TTC549 (cell line): ENCODE results near the gene MYMX.
"Not testable (repeated sequence)": the region's sequence is repeated elsewhere in the genome, so short reads cannot be mapped to it uniquely, and the experiment has no call there.

ENCODE experiments used
- FAIRE-seq: peaks from 2 replicates; lab custom pipeline; 2012; peaks lifted over from hg19 to GRCh38; lab: Jason Lieb, UNC

MYMX gene

DNA sequence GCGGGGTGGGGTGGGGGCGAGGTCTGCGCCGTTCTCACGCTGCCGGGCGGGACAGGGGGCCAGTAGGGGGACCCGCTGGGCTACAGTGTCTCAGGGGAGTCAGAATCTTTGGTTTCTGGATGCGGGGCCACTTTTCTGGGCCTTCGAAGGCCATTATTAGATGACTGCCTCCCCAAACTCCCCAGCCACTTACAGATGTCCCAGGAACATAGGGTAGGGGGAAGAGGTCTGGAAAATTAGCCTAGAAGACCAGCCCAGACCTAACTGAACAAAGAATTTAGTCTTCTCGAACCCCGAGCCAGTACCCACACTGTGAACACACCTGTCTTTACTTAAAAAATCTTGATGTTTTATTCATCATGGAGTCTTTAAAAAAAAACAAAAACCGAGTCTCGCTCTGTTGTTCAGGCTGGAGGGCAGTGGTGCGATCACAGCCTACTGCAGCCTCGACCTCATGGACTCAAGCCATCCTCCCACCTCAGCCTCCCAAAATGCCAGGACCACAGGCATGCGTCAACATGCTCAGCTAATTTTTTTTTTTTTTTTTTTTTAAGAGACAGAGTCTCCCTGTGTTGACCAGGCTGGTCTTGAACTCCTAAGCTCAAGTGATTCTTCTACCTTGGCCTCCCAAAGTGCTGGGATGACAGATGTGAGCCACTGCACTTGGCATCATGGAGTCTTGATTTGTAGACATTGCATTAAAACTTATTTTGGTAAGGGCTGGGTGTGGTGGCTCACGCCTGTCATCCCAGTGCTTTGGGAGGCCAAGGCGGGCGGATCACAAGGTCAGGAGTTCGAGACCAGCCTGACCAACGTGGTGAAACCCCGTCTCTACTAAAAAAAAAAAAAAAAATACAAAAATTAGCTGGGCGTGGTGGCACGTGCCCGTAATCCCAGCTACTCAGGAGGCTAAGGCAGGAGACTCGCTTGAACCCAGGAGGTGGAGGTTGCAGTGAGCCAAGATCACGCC is 3.4 kb downstream of the MYMX start:
- no peak for FAIRE-seq

DNA sequence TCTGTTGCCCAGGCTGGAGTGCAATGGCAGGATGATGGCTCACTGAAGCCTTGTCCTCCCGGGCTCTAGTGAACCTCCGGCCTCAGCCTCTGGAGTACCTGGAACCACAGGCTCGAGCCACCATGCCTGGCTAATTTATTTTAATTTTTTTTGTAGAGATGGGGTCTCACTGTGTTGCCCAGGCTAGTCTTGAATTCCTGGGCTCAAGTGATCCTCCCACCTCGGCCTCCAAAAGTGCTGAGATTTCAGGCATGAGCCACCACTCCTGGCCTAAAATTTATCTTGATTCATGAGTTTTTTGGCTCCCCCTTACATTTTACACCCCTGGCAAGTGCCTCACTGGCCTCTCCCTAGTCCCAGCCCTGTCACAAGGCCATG is 4.2 kb downstream of the MYMX start:
- FAIRE-seq, result no peak

DNA sequence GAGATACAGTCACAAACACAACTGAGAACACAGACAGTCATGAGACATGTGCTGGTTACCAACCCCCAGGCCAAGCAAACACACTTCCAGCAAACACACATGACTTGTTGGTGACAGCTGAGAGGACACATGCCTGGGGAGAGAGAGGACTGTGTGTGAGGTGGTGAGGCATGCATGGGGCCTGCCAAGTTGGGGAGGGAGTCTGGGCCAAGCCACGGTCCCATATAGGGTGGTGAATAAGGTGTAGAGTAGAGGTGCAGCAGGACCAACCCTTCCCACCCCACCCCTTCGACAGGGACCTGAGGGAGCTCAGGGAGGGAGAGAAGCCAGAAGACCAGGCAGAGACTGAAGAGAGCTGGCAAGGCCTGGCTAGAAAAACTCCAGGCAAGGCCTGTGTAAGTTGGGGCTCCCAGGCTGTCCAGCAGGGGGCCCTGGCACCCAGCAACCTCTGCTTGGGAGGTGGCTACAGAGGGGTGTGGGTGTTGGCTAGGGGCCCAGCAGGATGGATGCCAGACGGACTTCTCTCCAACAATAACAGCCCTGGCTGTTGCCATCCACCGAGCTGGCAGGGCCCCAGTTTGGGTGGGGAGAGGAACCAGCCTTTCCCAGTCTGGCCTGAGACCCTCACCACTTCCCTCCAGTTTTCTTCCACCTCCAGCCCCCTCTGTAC is 4.7 kb downstream of the MYMX start:
- FAIRE-seq, result no peak

DNA sequence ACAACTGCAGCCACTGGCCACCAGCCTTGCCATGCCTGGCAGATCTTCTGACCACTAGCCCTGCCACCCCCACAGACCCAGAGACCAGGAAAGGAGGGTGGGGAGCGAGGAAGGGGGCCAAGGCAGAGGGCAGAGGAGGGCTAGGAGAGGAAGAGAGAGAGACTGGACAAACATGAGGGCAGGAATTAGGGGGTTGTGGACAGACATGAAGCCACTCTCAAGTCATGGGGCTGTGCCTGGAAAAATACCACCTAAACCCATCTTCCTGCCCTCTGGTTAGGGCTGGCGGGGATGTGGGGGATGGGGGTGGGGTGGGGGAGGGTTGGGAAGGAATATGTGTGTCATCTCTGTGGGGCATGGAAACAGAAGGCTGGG is 5.2 kb downstream of the MYMX start:
- no peak for FAIRE-seq

DNA sequence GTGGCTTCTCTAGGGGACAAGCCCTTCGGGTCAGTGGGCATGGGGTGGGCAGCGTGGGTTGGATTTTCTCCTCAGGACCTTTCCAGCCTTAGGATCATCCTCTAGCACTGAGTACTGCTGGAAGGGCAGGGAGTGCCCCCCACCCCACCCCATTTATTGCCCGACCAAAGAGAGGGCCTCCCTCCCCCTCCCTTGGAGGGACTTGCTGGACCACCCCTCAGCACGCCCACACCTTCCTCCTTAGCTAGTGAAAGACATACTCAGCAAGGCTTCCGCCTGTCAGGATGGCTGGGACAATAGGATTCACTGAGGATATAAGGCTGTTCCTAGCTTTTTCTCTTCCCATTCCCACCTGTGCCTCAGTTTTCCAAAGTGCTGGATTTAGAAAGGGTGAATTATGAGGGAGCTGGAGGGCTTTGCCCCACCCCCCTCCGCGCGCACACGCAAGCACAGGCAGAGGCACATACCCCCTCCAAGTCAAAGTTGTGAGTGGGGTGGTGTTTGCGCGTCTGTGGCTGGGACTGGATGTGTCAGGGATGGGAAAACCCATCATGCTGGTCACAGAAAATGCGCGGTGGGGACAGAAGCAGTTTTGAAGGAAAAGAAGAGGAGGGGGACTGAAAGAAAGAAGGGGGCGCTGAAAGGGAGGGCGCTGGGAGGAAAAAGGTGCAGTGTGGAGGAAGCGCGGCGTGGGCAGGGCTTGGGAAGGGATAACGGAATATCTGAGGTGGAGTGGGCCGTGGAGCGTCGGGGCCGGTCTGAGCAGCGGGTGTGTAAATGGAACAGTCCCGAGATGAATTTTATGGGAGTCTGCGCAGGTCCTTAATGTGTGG is 6.0 kb downstream of the MYMX start:
- FAIRE-seq, result no peak

DNA sequence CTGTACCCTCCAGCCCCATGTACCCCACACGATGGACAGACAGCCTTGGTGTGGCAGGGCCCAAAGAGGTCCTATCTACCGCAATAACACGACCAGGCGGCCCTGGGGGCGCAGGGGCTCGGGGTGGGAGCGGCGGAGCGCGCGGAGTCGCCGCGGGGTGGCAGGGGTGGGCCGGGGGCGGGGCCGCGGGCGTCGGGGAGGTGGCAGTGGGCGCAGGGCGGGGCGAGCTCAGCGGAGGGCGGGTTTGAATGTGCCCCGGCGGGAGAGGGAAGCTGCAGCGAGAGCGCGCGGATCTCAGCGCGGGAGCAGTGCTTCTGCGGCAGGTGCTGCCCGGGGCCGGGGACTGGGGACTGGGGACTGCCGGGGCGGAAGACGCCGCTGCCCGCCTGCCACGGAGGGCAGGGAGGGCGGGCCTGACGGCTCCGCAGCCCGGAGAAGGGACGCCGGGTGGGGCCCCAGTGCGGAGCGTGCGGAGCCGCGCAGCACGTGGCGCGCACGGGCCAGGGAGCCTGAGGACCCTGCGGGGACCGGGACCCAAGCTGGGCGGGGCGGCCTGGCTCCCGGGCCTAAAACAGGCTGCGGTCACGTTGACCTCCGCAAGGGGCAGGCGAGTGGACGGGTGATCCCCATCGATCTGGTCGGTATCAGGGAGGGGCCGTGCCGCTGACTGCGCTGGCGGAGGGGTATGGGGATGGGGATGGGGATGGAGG is 6.7 kb downstream of the MYMX start, which contains the start of gene SLC29A1:
SLC29A1 (plus strand) TSS at position 277 of the 710 bp plus-strand sequence. CDS start 3,719 bp downstream, outside the sequence.
- no peak for FAIRE-seq

DNA sequence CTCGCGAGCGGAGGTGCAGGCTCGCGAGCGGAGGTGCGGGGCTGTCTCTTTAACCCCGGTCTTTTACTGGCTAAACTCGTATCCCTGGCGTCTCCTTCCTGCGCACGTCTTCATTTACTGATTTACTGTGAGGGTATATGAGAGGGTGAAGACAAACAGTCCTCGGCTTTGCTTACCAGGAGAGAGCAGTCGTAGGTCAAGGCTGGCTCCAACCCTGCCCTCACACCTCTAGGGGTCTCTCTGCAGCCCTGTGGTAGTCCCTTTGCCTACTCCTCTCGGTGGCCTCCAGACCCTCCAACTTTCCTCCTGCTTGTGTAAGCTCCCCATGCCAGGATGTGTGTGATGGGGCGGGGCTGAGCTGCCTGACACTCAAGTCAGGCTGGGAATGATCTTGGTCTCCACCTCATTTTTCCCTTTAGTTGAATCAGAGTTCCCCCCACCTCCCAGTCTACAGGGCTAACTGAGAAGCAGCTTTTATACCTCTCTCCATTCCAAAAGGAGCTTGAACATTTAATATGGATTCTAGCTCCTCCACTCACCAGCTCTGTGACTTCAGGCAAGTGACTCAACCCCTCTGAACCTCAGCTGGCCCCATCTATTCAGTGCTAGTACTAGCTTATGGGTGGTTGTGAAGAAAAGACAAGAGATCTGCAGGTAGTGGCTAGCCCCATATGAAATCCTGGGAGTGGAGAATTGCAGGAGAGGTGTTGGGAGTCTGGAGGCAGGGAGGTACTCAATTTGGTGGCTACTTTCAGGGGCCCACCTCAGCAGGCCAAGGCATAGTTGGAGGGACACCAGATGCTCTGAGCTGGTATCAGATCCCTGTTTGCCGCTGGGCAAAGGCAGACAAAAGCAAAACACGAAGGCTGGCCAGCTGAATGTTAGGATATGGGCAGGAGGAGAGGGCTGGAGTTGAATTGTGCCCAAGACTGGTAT is 7.6 kb downstream of the MYMX start:
- no peak for FAIRE-seq

DNA sequence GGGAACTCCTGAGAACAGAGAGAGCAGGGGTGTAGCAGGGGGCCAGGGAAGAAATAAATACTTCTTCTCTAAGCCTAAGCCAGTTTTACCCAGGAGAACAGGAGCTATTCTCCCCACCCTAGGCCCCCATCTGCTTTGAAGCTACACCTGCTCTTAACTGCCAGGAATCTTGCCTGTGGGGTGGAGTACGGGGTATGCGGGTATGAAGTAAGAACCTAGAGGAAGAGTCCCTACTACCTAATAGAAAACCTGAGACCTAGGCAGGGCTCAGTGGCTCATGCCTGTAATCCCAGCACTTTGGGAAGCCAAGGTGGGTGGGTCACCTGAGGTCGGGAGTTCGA is 8.2 kb downstream of the MYMX start:
- FAIRE-seq, result no peak

DNA sequence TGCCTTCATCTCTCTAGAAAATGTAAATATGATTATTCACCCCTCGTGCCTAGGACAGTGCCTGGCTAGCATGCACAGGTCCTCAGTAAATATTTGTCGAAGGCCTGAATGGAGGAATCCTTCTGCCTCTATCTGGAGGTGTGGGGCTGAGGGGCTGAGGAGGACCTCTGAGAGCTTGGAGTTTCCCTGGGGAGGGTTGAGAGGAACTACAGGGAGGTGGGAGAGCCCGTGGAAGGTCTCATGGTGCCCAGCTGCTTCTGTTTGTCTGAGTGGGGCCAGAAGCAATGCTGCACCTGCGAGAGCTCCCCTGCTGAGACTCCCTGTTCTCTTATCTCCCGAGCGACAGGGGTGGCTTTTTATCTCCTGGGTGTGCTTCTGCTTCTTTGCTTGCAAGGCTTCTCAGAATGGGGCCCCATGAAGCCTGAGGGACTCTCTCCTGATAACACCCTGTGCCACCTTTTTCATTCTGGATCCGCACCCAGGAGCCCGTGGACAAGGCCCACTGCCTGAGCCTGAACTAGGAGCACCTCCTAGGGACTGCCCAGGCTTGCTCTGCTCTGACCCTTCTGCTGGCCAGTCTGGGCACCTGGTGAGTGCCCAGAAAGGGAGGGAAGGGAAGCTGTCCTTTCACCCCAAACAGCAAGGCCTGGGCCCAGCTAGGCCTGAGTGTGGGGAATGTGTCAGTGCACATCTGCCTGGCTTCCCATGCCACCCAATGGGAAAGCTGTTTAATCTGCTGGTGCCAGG is 9.0 kb downstream of the MYMX start:
- no peak for FAIRE-seq

DNA sequence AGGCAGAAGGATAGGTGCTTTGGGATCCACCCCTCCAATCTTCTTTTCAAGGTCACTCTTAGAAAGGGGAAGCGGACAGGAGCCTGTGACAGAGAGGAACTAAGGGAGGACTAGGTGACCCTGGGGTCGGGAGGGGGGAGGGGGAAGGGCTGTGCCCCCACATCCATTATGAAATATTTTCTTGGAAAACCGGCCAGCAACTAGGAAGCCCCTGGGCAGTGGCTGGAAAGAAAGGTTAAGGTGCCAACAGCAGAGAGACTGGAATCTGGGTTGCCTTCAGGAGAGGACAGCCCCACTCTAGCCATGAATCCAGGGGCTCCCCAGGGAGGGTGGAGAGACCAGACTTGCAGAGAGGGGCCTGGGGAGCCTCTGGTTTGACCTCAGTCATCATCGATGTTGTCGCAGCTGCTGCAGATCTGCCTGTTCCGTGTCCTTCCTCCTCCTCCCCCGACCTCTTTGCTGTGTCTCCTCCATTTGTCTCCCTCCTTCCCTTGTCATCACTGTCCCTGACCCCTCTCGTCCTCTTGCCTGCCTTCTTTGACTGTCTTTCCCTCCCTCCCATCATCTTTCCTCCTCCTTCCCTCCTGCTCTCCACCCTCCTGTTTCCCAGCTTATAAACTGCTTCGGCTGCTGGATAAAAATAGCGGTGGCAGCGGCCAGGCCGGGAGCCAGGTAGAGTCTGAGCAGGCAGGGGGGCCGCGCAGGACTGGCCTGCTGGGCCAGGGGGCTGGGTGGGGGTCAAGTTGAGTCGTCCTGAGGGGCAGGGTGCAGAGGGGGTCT is 9.8 kb downstream of the MYMX start:
- FAIRE-seq, result no peak

DNA sequence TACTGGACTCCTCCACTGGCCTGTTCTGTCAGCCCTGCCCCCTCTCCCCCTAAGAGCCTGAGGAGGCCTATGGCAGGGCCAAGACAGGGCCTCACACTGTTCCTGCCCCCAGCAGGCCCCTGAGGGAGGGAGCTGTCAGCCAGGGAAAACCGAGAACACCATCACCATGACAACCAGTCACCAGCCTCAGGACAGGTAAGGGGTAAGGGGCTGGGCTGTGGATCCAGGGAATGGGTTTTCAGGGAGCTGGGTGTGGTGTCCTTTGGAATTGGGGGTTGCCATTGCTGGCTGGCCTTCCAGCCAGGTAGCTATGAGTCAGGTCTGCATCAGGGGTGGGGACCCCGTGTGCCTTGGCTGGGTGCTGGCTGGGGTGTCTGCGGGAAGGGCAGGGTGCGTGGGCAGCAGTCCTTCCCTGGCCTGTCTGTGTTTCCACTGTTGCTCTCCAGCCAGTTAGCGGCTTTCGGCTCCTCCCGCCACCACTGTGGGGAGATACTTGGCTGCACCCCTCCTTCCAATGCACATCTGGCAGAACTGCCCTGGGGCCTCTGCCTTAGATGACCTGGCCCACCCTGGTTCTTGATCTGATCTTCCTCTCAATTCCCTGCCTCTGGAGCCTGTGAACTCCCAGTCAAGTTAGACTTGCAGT is 10.5 kb downstream of the MYMX start:
- FAIRE-seq, result no peak

DNA sequence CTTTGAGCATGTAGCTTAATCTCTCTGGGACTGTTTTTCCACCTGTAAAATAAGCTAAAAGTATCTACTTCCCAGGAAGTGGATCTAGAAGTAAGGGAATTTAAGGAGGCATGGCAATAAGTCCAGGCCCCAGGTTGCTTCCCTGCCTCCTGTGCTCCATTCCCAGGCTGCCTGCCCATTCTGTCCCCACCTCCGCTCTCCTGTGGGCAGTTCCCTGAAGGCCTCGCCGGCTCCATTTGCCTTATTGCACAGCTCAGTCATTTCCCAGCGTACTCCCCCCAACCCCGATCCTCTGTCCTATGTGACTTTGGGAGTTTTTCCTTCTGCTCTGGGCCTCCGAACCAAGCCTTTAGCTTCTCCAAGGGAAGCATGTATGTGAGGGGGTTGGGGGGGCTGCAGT is 11.3 kb downstream of the MYMX start:
- FAIRE-seq, result no peak

DNA sequence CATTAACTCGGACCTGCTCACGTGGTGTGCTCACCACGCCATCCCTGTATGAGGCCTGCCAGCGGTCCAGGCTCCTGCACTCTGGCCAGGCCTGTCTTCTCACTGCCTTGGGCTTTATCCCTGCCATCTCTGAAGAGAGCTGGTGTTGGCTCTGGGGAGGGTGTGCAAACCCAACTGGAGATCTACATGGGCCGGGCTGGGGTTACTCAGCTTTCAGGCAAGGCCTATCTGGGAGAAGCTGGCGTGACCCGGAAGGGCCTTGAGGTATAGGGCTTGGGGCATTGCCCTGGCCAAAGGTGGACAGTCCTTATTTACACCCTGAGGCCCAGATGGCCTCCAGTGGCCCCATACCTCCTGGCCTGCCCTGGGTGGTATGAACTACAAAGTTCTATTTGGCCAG is 11.7 kb downstream of the MYMX start:
- FAIRE-seq, result no peak

DNA sequence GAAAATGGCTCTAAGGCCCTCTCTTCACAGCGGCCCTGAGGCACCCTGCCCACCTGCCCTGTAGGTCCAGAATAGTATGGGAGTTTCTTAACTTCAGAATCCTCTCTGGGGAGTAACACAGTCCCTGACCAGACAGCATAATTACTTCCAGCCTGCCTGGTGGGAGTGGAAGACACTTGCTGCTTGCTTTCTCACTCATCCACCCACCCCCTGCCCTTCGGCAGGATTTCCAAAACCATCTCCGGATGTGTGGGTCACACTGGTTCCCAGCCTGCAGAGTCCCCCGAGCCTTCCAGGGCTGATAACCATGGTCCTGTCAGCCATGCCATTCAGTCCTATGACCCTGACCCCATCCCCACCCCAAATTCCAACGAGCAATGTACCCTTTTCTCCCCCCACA is 12.1 kb downstream of the MYMX start:
- no peak for FAIRE-seq

DNA sequence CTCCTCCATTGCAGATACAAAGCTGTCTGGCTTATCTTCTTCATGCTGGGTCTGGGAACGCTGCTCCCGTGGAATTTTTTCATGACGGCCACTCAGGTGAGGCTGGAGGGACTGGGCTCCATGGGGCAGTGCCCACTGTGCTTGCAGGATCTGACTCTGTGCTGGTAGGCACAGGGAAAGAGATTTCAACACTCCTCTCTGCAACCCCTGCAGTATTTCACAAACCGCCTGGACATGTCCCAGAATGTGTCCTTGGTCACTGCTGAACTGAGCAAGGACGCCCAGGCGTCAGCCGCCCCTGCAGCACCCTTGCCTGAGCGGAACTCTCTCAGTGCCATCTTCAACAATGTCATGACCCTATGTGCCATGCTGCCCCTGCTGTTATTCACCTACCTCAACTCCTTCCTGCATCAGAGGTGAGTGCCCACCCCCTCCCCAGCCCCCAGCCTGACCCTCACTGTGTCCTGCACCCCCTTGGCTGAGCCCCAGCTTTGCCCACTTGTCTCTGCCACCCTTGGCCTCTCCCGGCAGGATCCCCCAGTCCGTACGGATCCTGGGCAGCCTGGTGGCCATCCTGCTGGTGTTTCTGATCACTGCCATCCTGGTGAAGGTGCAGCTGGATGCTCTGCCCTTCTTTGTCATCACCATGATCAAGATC is 12.8 kb downstream of the MYMX start:
- no peak for FAIRE-seq

DNA sequence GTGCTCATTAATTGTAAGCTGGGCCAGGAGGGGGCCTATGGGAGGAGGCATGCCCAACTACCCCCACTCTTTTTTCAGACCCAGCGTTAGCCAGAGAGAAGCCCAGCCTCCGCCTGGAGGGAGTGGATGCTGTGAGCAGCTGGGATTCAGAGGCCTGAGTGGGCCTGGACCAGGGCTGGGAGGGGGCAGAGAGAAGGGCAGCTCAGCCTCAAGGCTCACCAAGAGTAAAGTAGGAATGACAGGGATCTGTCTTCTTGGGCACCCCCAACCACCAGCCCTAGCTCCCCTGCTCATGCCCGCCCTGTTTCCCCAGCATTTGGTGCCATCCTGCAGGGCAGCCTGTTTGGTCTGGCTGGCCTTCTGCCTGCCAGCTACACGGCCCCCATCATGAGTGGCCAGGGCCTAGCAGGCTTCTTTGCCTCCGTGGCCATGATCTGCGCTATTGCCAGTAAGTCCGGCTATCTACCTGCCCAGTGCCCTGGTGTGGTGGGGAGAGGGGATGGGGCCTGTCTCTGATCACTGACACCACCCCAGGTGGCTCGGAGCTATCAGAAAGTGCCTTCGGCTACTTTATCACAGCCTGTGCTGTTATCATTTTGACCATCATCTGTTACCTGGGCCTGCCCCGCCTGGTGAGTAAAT is 13.4 kb downstream of the MYMX start:
- FAIRE-seq, result no peak

DNA sequence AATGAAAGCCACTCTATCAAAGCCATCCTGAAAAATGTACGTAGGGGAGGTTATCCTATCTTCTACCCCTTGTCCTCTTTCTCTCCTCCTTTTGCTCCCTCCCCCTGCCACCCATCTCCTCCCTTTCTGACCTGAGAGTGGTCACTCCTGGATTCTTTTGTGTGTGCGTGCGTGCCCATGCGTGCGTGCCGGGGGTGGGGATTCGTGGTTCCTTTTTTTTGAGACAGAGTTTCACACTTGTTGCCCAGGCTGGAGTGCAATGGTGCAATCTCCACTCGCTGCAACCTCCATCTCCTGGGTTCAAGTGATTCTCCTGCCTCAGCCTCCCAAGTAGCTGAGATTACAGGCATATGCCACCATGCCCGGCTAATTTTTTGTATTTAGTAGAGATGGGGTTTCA is 14.7 kb downstream of the MYMX start:
- not testable (repeated sequence) for FAIRE-seq
